ENCODE measurements around the gene POU5F1. TPM values are rescaled to one million over a fixed set of nuclear protein-coding genes. Genes with fewer than 3 reads are reported as not detected.

POU5F1 gene
- total RNA-seq, 1 experiment from 2014 or later, result not detected

- Histone ChIP-seq H3K9ac (ENCODE audit: low read length) (no peak overlapping the region), H3K36me3 (ENCODE audit: low read depth, low read length) (no peaks in the 10 kb centered on the region), H3K9me2 (replicated peaks; ENCODE audit: low read length) (no peaks in the 10 kb centered on the region), H3K4me1 (ENCODE audit: insufficient read depth, low read length) (peaks cover 1% of the 10 kb centered on the region; the same call in 1 of the 2 replicates), H3K79me2 (ENCODE audit: low read length) (no peaks in the 10 kb centered on the region), H4K20me1 (ENCODE audit: low read length) (no peaks in the 10 kb centered on the region), H3K27me3 (ENCODE audit: low read length) (no peaks in the 10 kb centered on the region), H3K4me2 (ENCODE audit: low read length) (no peak overlapping the region), H3K4me3 (ENCODE audit: low read length) (no peak overlapping the region), H3K27ac (ENCODE audit: low read length) (no peak overlapping the region), H2AFZ (ENCODE audit: low read length) (no peak overlapping the region), H3K9me3 (ENCODE audit: low read length) (peaks cover 6% of the 10 kb centered on the region; the same call in 1 of the 2 replicates), H3F3A (ENCODE audit: low read length, unreplicated experiment) (no peaks in the 10 kb centered on the region)
- CTCF ChIA-PET, result no interaction called here
- POLR2A ChIA-PET (ENCODE audit: unreplicated experiment), result interaction anchor here (0.6 kb wide), 1 partner anchor 357 kb away, joined by 3 read pairs; no protein-coding TSS in a partner anchor
- TF ChIP-seq CTCF (conservative IDR thresholded peaks at IDR 0.05; ENCODE audit: low read depth, low read length), result no peak
- no peak for TF ChIP-seq EZH2phosphoT487 (IDR thresholded peaks at IDR 0.05; ENCODE audit: borderline replicate concordance, low read length)
- TF ChIP-seq EZH2 (IDR thresholded peaks at IDR 0.05; ENCODE audit: low read length, unreplicated experiment), result no peak
- no TSS peak for BruUV-seq (replicated peaks)
- DNase-seq (peak; percentile 10), ATAC-seq (peak; percentile 13; the same call in 1 of the 2 replicates)
- intact Hi-C loops (cut with micrococcal nuclease), result no loop called here
Measured at GRCh38 chr6:31214516-31214915, 44.0 kb upstream of the POU5F1 start.

- no TSS peak for BruUV-seq (replicated peaks)
- CTCF ChIA-PET, result no interaction called here
- DNase-seq (no peak), ATAC-seq (no peak)
- Histone ChIP-seq H3K27ac (ENCODE audit: low read length) (no peak overlapping the region), H3K4me2 (ENCODE audit: low read length) (no peak overlapping the region), H2AFZ (ENCODE audit: low read length) (no peak overlapping the region), H3K27me3 (ENCODE audit: low read length) (no peaks in the 10 kb centered on the region), H3K36me3 (ENCODE audit: low read depth, low read length) (no peaks in the 10 kb centered on the region), H3K4me1 (ENCODE audit: insufficient read depth, low read length) (peaks cover 14% of the 10 kb centered on the region; the same call in 1 of the 2 replicates), H3K9me3 (ENCODE audit: low read length) (0 out of 2 replicates have a peak, but pooled peaks cover under 1% of the 10 kb centered on the region), H3F3A (ENCODE audit: low read length, unreplicated experiment) (no peaks in the 10 kb centered on the region), H3K9me2 (replicated peaks; ENCODE audit: low read length) (no peaks in the 10 kb centered on the region), H3K79me2 (ENCODE audit: low read length) (no peaks in the 10 kb centered on the region), H4K20me1 (ENCODE audit: low read length) (no peaks in the 10 kb centered on the region), H3K4me3 (ENCODE audit: low read length) (no peak overlapping the region), H3K9ac (ENCODE audit: low read length) (no peak overlapping the region)
- intact Hi-C loops (cut with micrococcal nuclease), result no loop called here
- POLR2A ChIA-PET (ENCODE audit: unreplicated experiment), result interaction anchor here (0.6 kb wide), 1 partner anchor 727 kb away, joined by 4 read pairs; no protein-coding TSS in a partner anchor
- TF ChIP-seq EZH2 (IDR thresholded peaks at IDR 0.05; ENCODE audit: low read length, unreplicated experiment), result no peak
- no peak for TF ChIP-seq CTCF (conservative IDR thresholded peaks at IDR 0.05; ENCODE audit: low read depth, low read length)
- no peak for TF ChIP-seq EZH2phosphoT487 (IDR thresholded peaks at IDR 0.05; ENCODE audit: borderline replicate concordance, low read length)
Measured at GRCh38 chr6:31210741-31211532, 40.5 kb upstream of the POU5F1 start.

GRCh38 chr6:31210123-31210522 is 39.6 kb upstream of the POU5F1 start:
- Histone ChIP-seq H3K36me3 (ENCODE audit: low read depth, low read length) (no peaks in the 10 kb centered on the region), H4K20me1 (ENCODE audit: low read length) (no peaks in the 10 kb centered on the region), H3K4me2 (ENCODE audit: low read length) (no peak overlapping the region), H3K27me3 (ENCODE audit: low read length) (no peaks in the 10 kb centered on the region), H3K4me3 (ENCODE audit: low read length) (no peak overlapping the region), H3K27ac (ENCODE audit: low read length) (no peak overlapping the region), H3K9ac (ENCODE audit: low read length) (no peak overlapping the region), H3K9me2 (replicated peaks; ENCODE audit: low read length) (no peaks in the 10 kb centered on the region), H3K4me1 (ENCODE audit: insufficient read depth, low read length) (peaks cover 14% of the 10 kb centered on the region; the same call in 1 of the 2 replicates), H2AFZ (ENCODE audit: low read length) (no peak overlapping the region), H3K9me3 (ENCODE audit: low read length) (no peaks in the 10 kb centered on the region), H3F3A (ENCODE audit: low read length, unreplicated experiment) (no peaks in the 10 kb centered on the region), H3K79me2 (ENCODE audit: low read length) (no peaks in the 10 kb centered on the region)
- intact Hi-C loops (cut with micrococcal nuclease), result no loop called here
- TF ChIP-seq CTCF (conservative IDR thresholded peaks at IDR 0.05; ENCODE audit: low read depth, low read length) (no peak), EZH2 (IDR thresholded peaks at IDR 0.05; ENCODE audit: low read length, unreplicated experiment) (no peak), EZH2phosphoT487 (IDR thresholded peaks at IDR 0.05; ENCODE audit: borderline replicate concordance, low read length) (no peak)
- BruUV-seq (replicated peaks), result no TSS peak
- CTCF ChIA-PET, result no interaction called here
- no peak for DNase-seq
- POLR2A ChIA-PET (ENCODE audit: unreplicated experiment), result interaction anchor here (0.6 kb wide), 1 partner anchor 726 kb away, joined by 4 read pairs; no protein-coding TSS in a partner anchor
- no peak for ATAC-seq
